DMS53 treated with DMSO at 0.1 percent for 48 hours (cell line): ENCODE measurements around the gene BLCAP.
"Not testable (repeated sequence)": the region's sequence is repeated elsewhere in the genome, so short reads cannot be mapped to it uniquely, and the experiment has no call there.

Source experiments
- DNase-seq: peaks from one replicate; lab custom pipeline; 2025; ENCODE audit not compliant: unreplicated experiment; lab: John Stamatoyannopoulos, UW

Gene BLCAP

DNA sequence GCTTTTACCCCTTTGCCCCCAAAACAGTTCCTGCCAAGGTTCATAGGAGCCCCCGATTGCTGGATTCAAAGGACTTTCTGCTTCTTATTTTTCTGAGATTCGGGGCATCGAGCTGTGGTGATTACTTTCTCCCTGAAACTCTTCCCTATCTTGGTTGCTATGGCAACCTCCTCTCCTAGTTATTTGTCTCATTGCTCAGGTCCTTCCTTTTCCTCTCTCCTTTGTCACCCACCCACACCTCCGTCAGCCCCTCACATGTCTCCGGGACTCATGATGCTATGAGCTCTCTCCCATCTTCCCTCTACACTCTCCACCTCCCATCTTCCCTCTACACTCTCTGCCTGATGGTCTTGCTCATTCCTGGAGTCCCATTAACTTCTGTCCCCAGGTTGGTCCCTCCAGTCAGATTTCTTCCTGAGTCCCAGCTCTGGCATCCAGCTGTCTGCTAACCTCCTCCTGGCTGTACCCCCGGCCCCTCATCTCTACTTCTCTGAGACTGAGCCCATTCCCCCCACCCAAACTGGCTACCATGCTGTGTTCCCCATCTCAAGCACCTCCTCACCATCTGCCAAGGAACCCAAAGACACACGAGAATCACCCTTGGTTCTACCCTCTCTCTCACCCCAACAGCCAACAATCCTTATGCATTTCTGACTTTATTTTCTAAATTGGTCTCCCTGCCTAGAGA, 36.9 kb downstream of the BLCAP start:
- no peak for DNase-seq

DNA sequence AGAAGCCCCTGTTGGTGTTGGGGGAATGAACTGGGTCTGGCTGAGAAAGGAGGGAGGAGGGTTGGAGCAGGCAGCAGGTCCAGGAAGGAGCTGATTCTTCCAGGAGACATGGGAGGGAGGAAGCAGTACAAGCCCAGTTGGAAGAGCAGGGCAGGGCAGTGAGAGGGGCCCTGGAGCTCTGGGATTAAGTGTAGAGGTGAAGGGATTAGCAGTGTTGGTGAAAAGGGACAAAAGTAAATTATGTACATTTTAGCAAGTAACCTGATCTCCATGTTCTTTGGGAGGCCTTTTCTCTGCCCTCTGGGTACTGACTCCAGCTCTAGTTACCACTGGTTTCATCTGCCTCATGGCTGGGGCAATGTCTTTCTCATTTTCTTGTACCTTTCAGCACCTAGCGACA, 41.5 kb downstream of the BLCAP start:
- DNase-seq: not testable (repeated sequence)

- DNase-seq: no peak
Observed at GRCh38 chr20:37484331-37484730, 43.3 kb downstream of the BLCAP start.

DNA sequence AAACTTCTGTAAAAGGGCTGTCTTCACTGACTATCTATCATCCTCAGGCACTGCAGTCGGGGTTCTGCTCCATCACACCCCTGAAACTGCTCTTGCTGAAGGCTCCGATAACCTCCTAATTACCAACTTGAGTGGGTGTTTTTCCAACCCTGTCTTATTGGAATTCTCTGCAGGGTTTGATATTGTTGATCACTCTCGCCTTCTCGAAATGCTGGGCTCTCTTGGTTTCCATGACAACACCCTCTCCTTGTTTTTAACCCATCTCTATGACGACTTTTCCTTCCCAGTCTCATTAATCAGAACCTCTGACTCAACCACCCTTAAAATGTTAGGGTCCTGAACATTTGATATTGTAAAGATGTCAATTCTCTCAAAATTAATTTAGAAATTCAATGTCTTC, 46.1 kb downstream of the BLCAP start:
- DNase-seq: no peak

- DNase-seq: no peak
Observed at GRCh38 chr20:37480919-37481318, 46.8 kb downstream of the BLCAP start.

DNA sequence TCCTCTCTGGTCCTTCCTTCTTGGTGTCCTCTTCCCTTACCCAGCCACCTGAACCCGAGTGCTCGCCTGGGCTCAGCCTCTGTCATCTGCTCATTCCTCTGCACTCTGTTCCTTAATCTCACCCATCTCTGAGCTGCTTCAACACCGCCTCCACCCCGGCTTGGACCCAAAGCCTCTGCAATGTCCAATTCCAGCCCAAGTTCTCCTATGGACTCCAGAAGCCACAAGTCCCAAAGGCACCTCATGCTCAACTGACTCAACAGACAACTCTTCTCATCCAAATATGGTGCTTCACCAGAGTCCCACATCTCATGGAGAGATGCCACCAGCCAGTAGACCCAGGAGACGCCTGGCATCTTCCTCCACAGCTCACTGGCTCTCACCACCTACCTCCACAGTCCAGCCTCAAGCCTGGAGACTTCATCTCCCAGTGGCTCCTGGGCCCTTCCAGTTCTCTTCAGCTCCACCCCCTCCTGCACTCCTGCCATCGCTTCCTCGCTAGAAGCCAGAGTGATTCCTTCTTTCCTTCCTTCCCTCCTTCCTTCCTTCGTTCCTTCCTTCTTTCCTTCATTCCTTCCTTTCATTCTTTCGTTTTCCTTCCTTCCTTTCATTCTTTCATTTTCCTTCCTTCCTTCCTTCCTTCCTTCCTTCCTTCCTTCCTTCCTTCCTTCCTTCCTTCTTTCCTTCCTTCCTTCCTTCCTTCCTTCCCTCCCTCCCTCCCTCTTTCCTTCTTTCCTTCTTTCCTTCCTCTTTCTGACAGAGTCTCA, 47.6 kb downstream of the BLCAP start:
- DNase-seq: no peak

GRCh38 chr20:37479266-37479665, 48.4 kb downstream of the BLCAP start:
- no peak for DNase-seq

GRCh38 chr20:37477041-37477440, 50.6 kb downstream of the BLCAP start:
- DNase-seq: no peak

- no peak for DNase-seq
Observed at GRCh38 chr20:37475252-37475651, 52.4 kb downstream of the BLCAP start.

DNA sequence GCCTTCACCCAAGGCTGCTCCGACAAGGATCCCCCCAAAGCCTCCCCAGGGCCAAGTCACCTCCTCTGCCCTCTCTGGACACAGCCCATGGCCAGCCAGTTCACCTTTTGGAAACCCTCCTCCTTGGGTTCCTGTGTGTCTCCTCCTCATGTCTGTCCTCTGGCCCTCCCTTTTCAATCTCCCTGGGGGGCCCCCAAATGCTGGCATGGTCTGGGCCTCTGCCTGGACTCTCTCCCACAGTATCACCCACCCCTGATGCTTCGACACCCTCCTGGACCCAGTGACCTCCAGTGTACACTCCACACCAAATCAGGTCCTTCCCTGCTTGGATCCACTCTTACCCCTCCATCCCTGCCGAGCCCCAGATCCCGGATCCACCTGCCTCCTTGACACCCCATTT, 53.3 kb downstream of the BLCAP start:
- no peak for DNase-seq

- DNase-seq: no peak
Observed at GRCh38 chr20:37473249-37474000, 54.3 kb downstream of the BLCAP start.

GRCh38 chr20:37472435-37472834, 55.2 kb downstream of the BLCAP start:
- not testable (repeated sequence) for DNase-seq

GRCh38 chr20:37471741-37472235, 55.9 kb downstream of the BLCAP start:
- DNase-seq: no peak

GRCh38 chr20:37470190-37470589, 57.5 kb downstream of the BLCAP start:
- not testable (repeated sequence) for DNase-seq

DNA sequence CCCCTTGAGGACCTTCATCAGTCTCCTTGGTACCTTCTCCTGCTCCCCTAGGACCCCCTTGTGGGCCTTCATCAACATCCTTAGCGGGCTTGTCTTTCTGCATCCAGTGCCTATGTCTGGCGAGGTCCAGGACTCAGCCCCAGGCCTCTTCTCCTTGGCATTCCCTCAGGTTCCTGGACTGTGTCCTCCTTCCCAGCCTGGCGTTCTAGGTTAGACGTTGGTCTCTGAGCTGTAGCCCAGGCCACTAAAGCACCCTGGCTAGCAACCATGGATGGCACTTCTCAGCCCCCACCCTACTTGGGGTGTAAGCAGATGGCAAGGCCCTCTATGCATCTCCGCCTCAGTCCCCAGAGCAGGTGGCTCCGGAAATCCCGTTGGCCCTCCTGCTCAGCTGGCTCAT, 58.1 kb downstream of the BLCAP start:
- DNase-seq: no peak

DNA sequence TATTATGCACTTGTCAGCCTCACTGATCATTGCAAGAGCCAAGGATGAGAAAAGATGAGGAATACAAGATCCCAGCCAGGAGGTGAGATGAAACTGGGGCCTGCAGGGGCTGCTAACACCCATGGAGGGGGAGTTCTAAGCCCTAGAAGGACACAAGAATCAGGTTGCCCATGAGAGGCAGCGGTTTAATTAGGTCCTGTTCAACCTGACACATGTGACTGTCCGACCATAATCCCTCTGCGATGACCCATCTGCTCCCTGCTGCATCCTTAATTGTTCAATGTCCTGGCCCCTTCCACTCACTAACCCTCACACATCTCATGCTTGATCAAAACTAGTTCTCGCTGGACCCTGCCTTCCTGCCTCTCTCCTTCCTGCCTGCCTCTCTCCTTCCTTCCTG, 58.8 kb downstream of the BLCAP start:
- no peak for DNase-seq
